Activated CD8-positive, alpha-beta memory T cell treated with anti-CD3 and anti-CD28 coated beads for 48 hours (primary cell): Measurements from ENCODE around the gene POFUT2.

Experiments
- DNase-seq, 3 experiments: peaks; one replicate each; pipeline ENCODE4 v3.0.0-alpha.2; 2020; ENCODE audit warnings: low read depth in 2 of 3, low spot score in 2 of 3

Gene POFUT2

DNA sequence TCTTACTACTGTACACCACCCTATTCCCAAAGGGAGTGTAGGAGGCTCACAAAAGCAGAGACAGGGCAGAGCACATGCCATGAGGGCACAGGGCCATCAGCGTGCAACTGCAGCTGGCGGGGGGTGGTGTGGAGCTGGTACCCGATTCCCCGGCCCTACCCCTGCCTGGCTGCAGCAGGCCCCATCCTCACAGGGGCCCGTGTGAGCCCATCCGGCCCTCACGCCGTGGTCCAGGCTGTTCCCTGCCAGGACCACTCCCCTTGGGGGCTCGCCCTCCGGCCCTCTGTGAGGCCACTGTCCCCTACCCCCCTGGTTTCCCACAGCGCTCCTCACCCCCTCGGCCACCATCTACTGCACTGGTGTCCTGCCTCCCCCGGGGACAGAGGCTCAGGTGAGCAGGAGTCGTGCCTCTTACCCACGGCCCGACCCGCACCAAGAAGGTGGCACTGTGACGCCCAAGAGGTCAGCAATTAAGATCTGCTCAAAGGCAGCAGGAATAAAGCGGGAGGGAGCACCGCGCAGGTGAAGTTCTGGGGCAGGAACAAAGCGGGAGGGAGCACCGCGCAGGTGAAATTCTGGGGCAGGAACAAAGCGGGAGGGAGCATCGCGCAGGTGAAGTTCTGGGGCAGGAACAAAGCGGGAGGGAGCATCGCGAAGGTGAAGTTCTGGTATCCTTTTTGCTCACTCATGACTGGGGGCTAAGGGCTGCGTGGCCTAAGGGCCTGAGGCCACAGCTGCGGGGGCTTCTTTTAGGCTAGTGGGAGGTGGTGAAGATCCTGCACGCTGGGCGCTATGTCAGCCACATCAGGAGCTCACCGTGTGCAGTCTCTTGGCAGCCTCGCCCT, 3.9 kb downstream of the POFUT2 start:
- no peak for DNase-seq

GRCh38 chr21:45283035-45283610, 4.6 kb downstream of the POFUT2 start:
- DNase-seq, result no peak

DNA sequence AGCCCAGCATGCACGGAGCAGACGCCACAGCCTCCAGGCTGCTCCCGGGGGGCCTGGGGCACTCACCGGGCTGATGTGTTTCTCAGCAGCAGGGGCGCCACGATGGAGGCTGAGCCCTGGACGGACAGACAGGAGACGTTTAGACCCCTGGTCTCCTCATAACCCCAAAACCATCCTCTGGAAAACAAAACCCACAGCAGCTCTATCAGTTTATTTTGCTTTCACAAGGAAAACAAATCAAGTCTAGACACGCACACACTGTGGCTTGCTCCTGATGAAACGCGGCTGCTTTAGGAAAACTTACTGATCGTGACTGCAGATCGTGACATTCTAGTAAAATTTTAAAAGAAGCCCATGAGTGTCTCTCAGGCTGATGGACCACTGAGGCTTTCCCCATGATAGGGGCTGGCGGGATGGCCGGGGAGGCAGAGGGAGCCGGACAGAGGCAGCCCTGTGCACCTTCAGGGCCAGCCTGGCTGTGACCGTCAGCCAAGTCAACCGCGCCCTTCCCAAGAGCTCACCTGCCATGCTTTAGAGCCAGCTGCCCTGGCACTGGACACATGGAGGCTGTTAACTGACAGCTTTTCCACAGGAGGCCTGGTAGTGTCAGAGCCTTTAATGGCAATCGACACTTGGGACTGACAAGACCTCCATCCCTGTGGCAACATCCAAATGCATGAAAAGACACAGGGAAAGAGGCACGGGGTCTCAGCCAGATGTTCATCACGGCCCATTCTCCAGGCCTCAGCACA, 5.2 kb downstream of the POFUT2 start:
- DNase-seq, result no peak

- no peak for DNase-seq
Observed at GRCh38 chr21:45281411-45282282, 6.0 kb downstream of the POFUT2 start.

GRCh38 chr21:45280969-45281368, 6.7 kb downstream of the POFUT2 start:
- no peak for DNase-seq

DNA sequence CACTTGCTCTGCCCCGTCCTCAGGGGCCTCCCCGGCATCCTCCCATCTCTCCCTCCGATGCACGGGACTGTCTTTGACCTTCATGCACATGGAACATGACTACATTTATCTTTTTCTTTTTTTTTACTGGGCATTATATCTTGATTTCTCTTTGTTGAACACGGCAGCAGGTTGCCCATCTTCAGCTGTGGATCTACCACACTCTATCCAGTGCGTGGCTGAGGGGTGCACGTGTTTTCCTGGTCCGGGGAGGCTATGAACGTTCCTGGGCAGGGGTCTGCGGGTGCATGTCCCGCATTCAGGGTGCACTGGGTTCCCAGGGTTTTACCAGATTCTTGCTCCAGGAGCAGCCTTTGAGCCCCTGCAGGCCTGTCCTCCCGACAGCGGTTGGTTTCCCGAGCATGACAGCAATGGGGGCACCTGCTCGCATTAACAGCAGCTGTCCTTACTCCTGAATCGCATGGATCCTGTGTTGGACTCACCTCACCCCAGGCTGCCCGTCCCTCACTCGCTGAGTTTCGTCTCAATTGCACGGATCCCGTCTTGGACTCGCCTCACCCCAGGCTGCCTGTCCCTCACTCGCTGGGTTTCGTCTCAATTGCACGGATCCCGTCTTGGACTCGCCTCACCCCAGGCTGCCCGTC, 7.4 kb downstream of the POFUT2 start:
- DNase-seq, result no peak

GRCh38 chr21:45279446-45280177, 8.1 kb downstream of the POFUT2 start:
- DNase-seq, result no peak

GRCh38 chr21:45278156-45278911, 9.4 kb downstream of the POFUT2 start:
- DNase-seq, result no peak

- DNase-seq, result no peak
Observed at GRCh38 chr21:45277101-45278045, 10.3 kb downstream of the POFUT2 start.

DNA sequence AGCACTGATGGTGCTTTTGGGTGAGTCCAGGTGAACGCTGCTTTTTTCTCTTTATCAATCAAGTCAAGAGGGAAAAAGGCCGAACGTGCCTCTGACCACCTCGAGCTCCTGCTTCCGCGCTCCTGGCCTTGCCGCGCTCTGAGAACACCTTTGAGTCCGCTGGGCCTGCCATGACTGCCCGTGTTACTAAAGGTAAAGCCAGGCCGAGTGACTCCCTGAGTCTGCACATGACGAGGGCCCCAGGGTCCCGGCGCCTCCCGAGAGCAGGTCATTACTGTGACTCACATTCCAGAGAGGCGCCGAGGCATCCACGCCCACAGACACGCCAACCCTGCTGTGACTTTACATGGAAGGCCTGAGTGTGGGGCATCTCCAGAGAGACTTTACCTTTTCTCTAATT, 11.1 kb downstream of the POFUT2 start:
- no peak for DNase-seq

DNA sequence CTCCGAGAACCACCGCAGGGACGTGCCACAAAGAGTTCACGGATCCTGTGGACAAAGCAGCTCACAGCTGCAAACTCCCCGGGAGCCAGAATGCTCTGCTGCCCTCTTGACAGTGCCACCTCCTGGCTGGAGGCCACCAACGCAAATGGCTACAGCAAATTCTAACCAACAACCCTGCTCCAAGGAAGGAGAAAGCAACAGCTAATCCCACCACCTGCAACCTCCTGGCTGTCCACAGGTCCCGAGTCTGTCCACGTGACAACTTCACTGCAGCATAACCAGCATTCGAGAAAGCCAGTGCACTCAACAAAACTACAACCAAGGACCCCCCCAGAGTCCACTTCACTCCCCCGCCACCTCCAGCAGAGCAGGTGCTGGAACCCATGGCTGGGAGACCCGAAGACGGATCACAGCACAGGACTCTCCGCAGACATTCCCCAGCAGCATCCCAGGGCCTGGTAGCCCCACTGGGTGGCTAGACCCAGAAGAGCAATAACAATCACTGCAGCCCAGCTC, 17.3 kb downstream of the POFUT2 start:
- DNase-seq, result no peak

GRCh38 chr21:45269861-45270260, 17.8 kb downstream of the POFUT2 start:
- no peak for DNase-seq

GRCh38 chr21:45267390-45267760, 20.3 kb downstream of the POFUT2 start:
- no peak for DNase-seq

- DNase-seq, result peak in 1 of 3 experiments; percentile 39
Observed at GRCh38 chr21:45266518-45267389, 20.9 kb downstream of the POFUT2 start.

GRCh38 chr21:45265721-45266517, 21.8 kb downstream of the POFUT2 start:
- no peak for DNase-seq

GRCh38 chr21:45264912-45265515, 22.7 kb downstream of the POFUT2 start:
- no peak for DNase-seq
